GM21360 (cell line): ENCODE data around the gene C6orf89.
"Not testable (repeated sequence)": the region's sequence is repeated elsewhere in the genome, so short reads cannot be mapped to it uniquely, and the experiment has no call there.

Experiments used
- ATAC-seq: cut with Tn5 transposase; IDR thresholded peaks from one replicate; pipeline ENCODE4 v1.9.1; 2021; ENCODE audit warnings: mild to moderate bottlenecking, moderate library complexity; ENCODE audit not compliant: unreplicated experiment

Gene C6orf89

GRCh38 chr6:36945301-36945700 is 59.5 kb downstream of the C6orf89 start:
- no peak for ATAC-seq

GRCh38 chr6:36946526-36946925 is 60.8 kb downstream of the C6orf89 start:
- no peak for ATAC-seq

- ATAC-seq = no peak
Measured at GRCh38 chr6:36947570-36948351, 62.0 kb downstream of the C6orf89 start.

- not testable (repeated sequence) for ATAC-seq
Measured at GRCh38 chr6:36949076-36949475, 63.3 kb downstream of the C6orf89 start.

GRCh38 chr6:36949636-36950035 is 63.9 kb downstream of the C6orf89 start:
- ATAC-seq = no peak

GRCh38 chr6:36953931-36954261 is 68.1 kb downstream of the C6orf89 start:
- ATAC-seq = no peak

GRCh38 chr6:36954262-36954931 is 68.6 kb downstream of the C6orf89 start, which contains the start of gene PI16:
Gene PI16, plus strand, starts transcription at chr6:36954738. Its CDS starts 23 bp downstream, at chr6:36954761.
- ATAC-seq = no peak

GRCh38 chr6:36955136-36955535 is 69.4 kb downstream of the C6orf89 start:
- no peak for ATAC-seq

- no peak for ATAC-seq
Measured at GRCh38 chr6:36955671-36956445, 70.1 kb downstream of the C6orf89 start.

- no peak for ATAC-seq
Measured at GRCh38 chr6:36956446-36956820, 70.7 kb downstream of the C6orf89 start.

GRCh38 chr6:36957773-36958271 is 72.1 kb downstream of the C6orf89 start:
- ATAC-seq = no peak

GRCh38 chr6:36958775-36959554 is 73.2 kb downstream of the C6orf89 start:
- ATAC-seq = no peak

- no peak for ATAC-seq
Measured at GRCh38 chr6:36959555-36960250, 74.0 kb downstream of the C6orf89 start.

- ATAC-seq = no peak
Measured at GRCh38 chr6:36961441-36962435, 76.0 kb downstream of the C6orf89 start.

- ATAC-seq = no peak
Measured at GRCh38 chr6:36962874-36963273, 77.1 kb downstream of the C6orf89 start.

GRCh38 chr6:36963451-36964290 is 77.9 kb downstream of the C6orf89 start:
- no peak for ATAC-seq

- no peak for ATAC-seq
Measured at GRCh38 chr6:36964349-36964748, 78.6 kb downstream of the C6orf89 start.

- ATAC-seq = no peak
Measured at GRCh38 chr6:36964908-36965307, 79.2 kb downstream of the C6orf89 start.
